Gastroesophageal sphincter (tissue), 4 donors: ENCODE results near the gene ZNF385D. TPM values are rescaled to one million over a fixed set of nuclear protein-coding genes. Genes with fewer than 3 reads are reported as not detected.

Source experiments
- ATAC-seq: fragments of 150-250 bp; one replicate; pipeline ENCODE4 v1.9.1; 2016; ENCODE audit warnings: mild to moderate bottlenecking, moderate library complexity
- H3K27ac ChIP-seq, 4 donors: fragments of 200-600 bp; sonication (generic) in 3 of 4; 1 replicate in 3 of 4; 2 replicates in 1 of 4; pipeline ENCODE4 v1.5.1; 2016 to 2019
- H3K27me3 ChIP-seq: fragments of 200-600 bp; sonication (generic); one replicate; pipeline ENCODE4 v1.5.1; 2019
- H3K36me3 ChIP-seq, 2 donors: fragments of 200-600 bp; sonication (generic); one replicate each; pipeline ENCODE4 v1.5.1; 2019; ENCODE audit warnings: control low read depth in 1 of 2
- H3K4me1 ChIP-seq, 3 donors: fragments of 200-600 bp; sonication (generic); 1 replicate in 2 of 3; 2 replicates in 1 of 3; pipeline ENCODE4 v1.5.1; 2016 to 2019; ENCODE audit warnings: control low read depth in 2 of 3
- H3K4me3 ChIP-seq, 2 donors: fragments of 200-600 bp; sonication (generic); one replicate each; pipeline ENCODE4 v1.5.1; 2019; ENCODE audit warnings: mild to moderate bottlenecking in 1 of 2, moderate library complexity in 1 of 2
- H3K9me3 ChIP-seq, 3 donors: fragments of 200-600 bp; sonication (generic); one replicate each; pipeline ENCODE4 v1.5.1; 2017 to 2019; ENCODE audit warnings: control low read depth in 2 of 3
- EP300 ChIP-seq: sonication (generic); formaldehyde crosslinking; IDR thresholded peaks from one replicate; pipeline ENCODE4 v1.6.1; 2017; ENCODE audit warnings: antibody characterized with exemption, mild to moderate bottlenecking
- POLR2A ChIP-seq, 2 donors: fragments of 450-650 bp; IDR thresholded peaks; one replicate each; pipeline ENCODE4 v1.6.1; 2017; ENCODE audit warnings: antibody characterized with exemption in 2 of 2, mild to moderate bottlenecking in 2 of 2, moderate library complexity in 1 of 2
- POLR2AphosphoS5 ChIP-seq: sonication (generic); formaldehyde crosslinking; IDR thresholded peaks from one replicate; pipeline ENCODE4 v1.6.1; 2017; ENCODE audit warnings: antibody characterized with exemption
- WGBS, 2 donors: methylation state at CpG; one replicate each; pipeline ENCODE4 v1.1.5; 2018; ENCODE audit warnings: low coverage in 1 of 2; 5-methylcytosine and 5-hydroxymethylcytosine counted together
- total RNA-seq, 4 donors: library from RNA; depleted of rRNA; stranded (reverse); fragments of >200 nt; gene quantifications; one replicate each; pipeline ENCODE4 v1.1.0, GENCODE V29; 2016
- TF ChIP-seq, protein P1 (sequence below), 4 experiments: fragments of 200-600 bp in 2 of 4; fragments of 450-650 bp in 2 of 4; sonication (generic) in 1 of 4; IDR thresholded peaks; one replicate each; pipeline ENCODE4 v1.5.1; 2017 to 2019; ENCODE audit warnings: antibody characterized with exemption in 4 of 4, mild to moderate bottlenecking in 2 of 4, moderate library complexity in 2 of 4

The ZNF385D gene
- total RNA-seq, 4 donors from 2014 or later: 8.1 to 17.9 (median 11.3) TPM

GRCh38 chr3:21794291-21794690 lies 43.3 kb upstream of the ZNF385D start:
- Histone ChIP-seq H3K9me3 (no peaks in the 10 kb centered on the region), H3K4me1 (peaks cover 0 to 21% (median 0%) of the 10 kb centered on the region in 3 donors), H3K4me3 (no peak overlapping the region), H3K36me3 (no peaks in the 10 kb centered on the region), H3K27ac (no peak overlapping the region), H3K27me3 (no peaks in the 10 kb centered on the region)
- no peak for ATAC-seq
- TF ChIP-seq, protein P1, sequence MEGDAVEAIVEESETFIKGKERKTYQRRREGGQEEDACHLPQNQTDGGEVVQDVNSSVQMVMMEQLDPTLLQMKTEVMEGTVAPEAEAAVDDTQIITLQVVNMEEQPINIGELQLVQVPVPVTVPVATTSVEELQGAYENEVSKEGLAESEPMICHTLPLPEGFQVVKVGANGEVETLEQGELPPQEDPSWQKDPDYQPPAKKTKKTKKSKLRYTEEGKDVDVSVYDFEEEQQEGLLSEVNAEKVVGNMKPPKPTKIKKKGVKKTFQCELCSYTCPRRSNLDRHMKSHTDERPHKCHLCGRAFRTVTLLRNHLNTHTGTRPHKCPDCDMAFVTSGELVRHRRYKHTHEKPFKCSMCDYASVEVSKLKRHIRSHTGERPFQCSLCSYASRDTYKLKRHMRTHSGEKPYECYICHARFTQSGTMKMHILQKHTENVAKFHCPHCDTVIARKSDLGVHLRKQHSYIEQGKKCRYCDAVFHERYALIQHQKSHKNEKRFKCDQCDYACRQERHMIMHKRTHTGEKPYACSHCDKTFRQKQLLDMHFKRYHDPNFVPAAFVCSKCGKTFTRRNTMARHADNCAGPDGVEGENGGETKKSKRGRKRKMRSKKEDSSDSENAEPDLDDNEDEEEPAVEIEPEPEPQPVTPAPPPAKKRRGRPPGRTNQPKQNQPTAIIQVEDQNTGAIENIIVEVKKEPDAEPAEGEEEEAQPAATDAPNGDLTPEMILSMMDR (IDR thresholded peaks at IDR 0.05): no peak
- TF ChIP-seq EP300: no peak
- 54 to 67% methylated on average over 1 to 2 of the region's 2 CpGs for WGBS, 2 donors

GRCh38 chr3:21792176-21792575 lies 41.2 kb upstream of the ZNF385D start:
- WGBS, 2 donors: 100% methylated on average over 1 of the region's 1 CpG
- ATAC-seq: no peak
- Histone ChIP-seq H3K4me1 (peaks cover 0 to 21% (median 0%) of the 10 kb centered on the region in 3 donors), H3K36me3 (no peaks in the 10 kb centered on the region), H3K27me3 (no peaks in the 10 kb centered on the region), H3K4me3 (no peak overlapping the region), H3K9me3 (no peaks in the 10 kb centered on the region), H3K27ac (no peak overlapping the region)
- TF ChIP-seq POLR2A (IDR thresholded peaks at IDR 0.05) (no peak), EP300 (no peak), POLR2AphosphoS5 (no peak)
- TF ChIP-seq, protein P1 (IDR thresholded peaks at IDR 0.05): no peak

DNA sequence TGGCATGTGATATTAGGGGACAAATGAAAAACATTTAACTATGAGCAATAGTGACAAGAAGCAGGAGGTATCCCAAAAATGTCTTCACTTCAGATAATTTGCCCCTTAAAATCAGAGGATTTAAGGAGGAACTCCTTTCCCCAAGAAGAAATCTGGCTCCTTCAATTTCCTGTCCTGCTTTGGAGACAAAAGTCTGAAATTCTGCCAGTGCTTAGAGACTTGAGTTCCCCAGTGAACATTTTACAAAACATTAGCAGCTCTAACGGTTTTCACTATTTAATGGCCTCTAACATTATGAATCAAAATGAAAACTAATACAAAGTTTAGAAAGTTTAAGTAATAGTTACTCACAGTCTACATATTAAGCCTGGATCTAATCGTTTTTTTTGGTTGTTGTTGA lies 40.3 kb upstream of the ZNF385D start:
- 44 to 59% methylated on average over 2 of the region's 2 CpGs for WGBS, 2 donors
- no peaks in the 10 kb centered on the region for H3K27me3 ChIP-seq
- no peak overlapping the region for H3K27ac ChIP-seq
- no peak overlapping the region for H3K4me3 ChIP-seq
- ATAC-seq: no peak
- H3K9me3 ChIP-seq: no peaks in the 10 kb centered on the region
- H3K36me3 ChIP-seq: no peaks in the 10 kb centered on the region
- TF ChIP-seq POLR2AphosphoS5 (no peak), EP300 (no peak), POLR2A (IDR thresholded peaks at IDR 0.05) (no peak)
- TF ChIP-seq, protein P1 (IDR thresholded peaks at IDR 0.05): no peak
- peaks cover 0 to 21% (median 0%) of the 10 kb centered on the region in 3 donors for H3K4me1 ChIP-seq

- H3K27ac ChIP-seq: no peak overlapping the region
- no peak for ATAC-seq
- H3K4me1 ChIP-seq: peaks cover 0 to 24% (median 0%) of the 10 kb centered on the region in 3 donors
- no peaks in the 10 kb centered on the region for H3K36me3 ChIP-seq
- H3K4me3 ChIP-seq: no peak overlapping the region
- TF ChIP-seq, protein P1 (IDR thresholded peaks at IDR 0.05): no peak
- TF ChIP-seq POLR2AphosphoS5: no peak
- no peak for TF ChIP-seq EP300
- no peak for TF ChIP-seq POLR2A (IDR thresholded peaks at IDR 0.05)
- H3K27me3 ChIP-seq: no peaks in the 10 kb centered on the region
- H3K9me3 ChIP-seq: no peaks in the 10 kb centered on the region
- 86 to 89% methylated on average over 1 of the region's 1 CpG for WGBS, 2 donors
Observed at GRCh38 chr3:21790466-21790865, 39.5 kb upstream of the ZNF385D start.

- TF ChIP-seq POLR2A (IDR thresholded peaks at IDR 0.05) (no peak), POLR2AphosphoS5 (no peak), EP300 (no peak)
- TF ChIP-seq, protein P1 (IDR thresholded peaks at IDR 0.05): no peak
- Histone ChIP-seq H3K9me3 (no peaks in the 10 kb centered on the region), H3K27ac (no peak overlapping the region), H3K27me3 (no peaks in the 10 kb centered on the region), H3K4me3 (no peak overlapping the region), H3K4me1 (peaks cover 0 to 16% (median 0%) of the 10 kb centered on the region in 3 donors), H3K36me3 (no peaks in the 10 kb centered on the region)
- WGBS, 2 donors: 38 to 100% methylated on average over 1 of the region's 1 CpG
- no peak for ATAC-seq
Observed at GRCh38 chr3:21789730-21790129, 38.7 kb upstream of the ZNF385D start.
